K562 (cell line): ENCODE results near the gene ZMYND15. TPM values are rescaled to one million over a fixed set of nuclear protein-coding genes. Genes with fewer than 3 reads are reported as not detected.

ENCODE experiments used
- ATAC-seq: fragments of 200-7000 bp; cut with Tn5 transposase; 3 replicates; pipeline ENCODE4 v1.9.1; 2020; ENCODE audit warnings: moderate library complexity
- BruUV-seq: library from RNA; stranded (reverse); fragments of 400-500 nt; replicated peaks from 2 replicates; lab custom pipeline; 2021; lab: Mats Ljungman, UMichigan
- CTCF ChIA-PET: fragments of 300-600 bp; formaldehyde crosslinking; extraction: SDS; loops from one replicate; lab custom pipeline; 2021; ENCODE audit warnings: low intra/inter-chr PET ratio; lab: Yijun Ruan, JAX
- POLR2A ChIA-PET: fragments of 300-600, 350-650 bp; sonication (Branson Sonifier 250); formaldehyde crosslinking; extraction: SDS; loops from one replicate; lab custom pipeline; 2021; ENCODE audit warnings: antibody characterized with exemption, inconsistent platforms; lab: Yijun Ruan, JAX
- DNase-seq, 4 experiments: peaks; one replicate each; pipeline versions ENCODE4 v3.0.0 to v3.0.0-alpha.2; 2011 to 2018; ENCODE audit warnings: low spot score in 3 of 4, mixed read lengths in 3 of 4; ENCODE audit errors: extremely low read depth in 1 of 4
- FAIRE-seq: peaks from 2 replicates; lab custom pipeline; 2011; peaks lifted over from hg19 to GRCh38; lab: Jason Lieb, UNC
- H2AFZ ChIP-seq: 2 replicates; pipeline ENCODE4 v1.6.0; 2011; ENCODE audit warnings: low read depth, low read length, control low read depth, inconsistent platforms
- H3K27ac ChIP-seq: fragments of 200-600 bp; 3 replicates; pipeline ENCODE4 v1.8.0; 2011; ENCODE audit warnings: low read depth, mild to moderate bottlenecking, control low read depth, inconsistent platforms, low read length, moderate library complexity, mixed read lengths; ENCODE audit errors: extremely low read depth
- H3K27me3 ChIP-seq, 2 experiments: fragments of 300-600 bp in 1 of 2; 2 replicates in 1 of 2; 3 replicates in 1 of 2; pipeline versions ENCODE4 v1.6.0 to v1.8.0; 2011; ENCODE audit warnings: inconsistent platforms in 2 of 2, low read length in 2 of 2, mild to moderate bottlenecking in 1 of 2, mixed read lengths in 1 of 2, moderate library complexity in 1 of 2; ENCODE audit not compliant: control insufficient read depth in 2 of 2, insufficient read depth in 2 of 2
- H3K36me3 ChIP-seq: fragments of 300-600 bp; 3 replicates; pipeline ENCODE4 v1.8.0; 2011; ENCODE audit warnings: mild to moderate bottlenecking, low read length, inconsistent platforms; ENCODE audit not compliant: control insufficient read depth, insufficient read depth
- H3K4me1 ChIP-seq, 2 experiments: fragments of 200-600 bp in 1 of 2; replicated peaks in 1 of 2; 2 replicates in 1 of 2; 3 replicates in 1 of 2; pipeline versions ENCODE4 v1.5.1 to v1.8.0; 2011; ENCODE audit warnings: inconsistent platforms in 2 of 2, low read length in 2 of 2, mild to moderate bottlenecking in 1 of 2, mixed read lengths in 1 of 2, moderate library complexity in 1 of 2; ENCODE audit not compliant: control insufficient read depth in 2 of 2, insufficient read depth in 2 of 2
- H3K4me2 ChIP-seq: 2 replicates; pipeline ENCODE4 v1.6.1; 2011; ENCODE audit warnings: low read length, control low read depth, inconsistent platforms, mixed read lengths; ENCODE audit not compliant: insufficient read depth
- H3K4me3 ChIP-seq: fragments of 200-600 bp; sonication (generic), shearing (Covaris generic); 2 replicates; pipeline ENCODE4 v1.5.1; 2016; ENCODE audit warnings: control low read depth, inconsistent platforms
- H3K79me2 ChIP-seq: fragments of 200-600 bp; 3 replicates; pipeline ENCODE4 v1.8.0; 2011; ENCODE audit warnings: low read length, inconsistent platforms; ENCODE audit not compliant: control insufficient read depth, insufficient read depth
- H3K9ac ChIP-seq, 2 experiments: 2 replicates each; pipeline versions ENCODE4 v1.6.0 to v1.6.1; 2011; ENCODE audit warnings: low read depth in 2 of 2, low read length in 2 of 2, control low read depth in 1 of 2, inconsistent platforms in 1 of 2, mild to moderate bottlenecking in 1 of 2, mixed read lengths in 1 of 2; ENCODE audit not compliant: insufficient read depth in 1 of 2
- H3K9me1 ChIP-seq: one replicate; pipeline ENCODE4 v1.6.0; 2011; ENCODE audit warnings: inconsistent platforms, mild to moderate bottlenecking, low read length, moderate library complexity; ENCODE audit not compliant: control insufficient read depth, insufficient read depth
- H3K9me3 ChIP-seq: replicated peaks from 2 replicates; pipeline ENCODE4 v1.5.1; 2011; ENCODE audit warnings: low read depth, low read length, inconsistent platforms; ENCODE audit not compliant: control insufficient read depth, insufficient read depth
- H4K20me1 ChIP-seq: replicated peaks from 2 replicates; pipeline ENCODE4 v1.6.1; 2011; ENCODE audit warnings: low read length, inconsistent platforms, mixed read lengths; ENCODE audit not compliant: control insufficient read depth, insufficient read depth
- ELF4 ChIP-seq: fragments of 450-650 bp; formaldehyde crosslinking; IDR thresholded peaks from 2 replicates; pipeline ENCODE4 v1.4.0; 2022; ENCODE audit warnings: missing genetic modification characterization
- EZH2 ChIP-seq: IDR thresholded peaks from 2 replicates; pipeline ENCODE4 v1.6.1; 2012; ENCODE audit warnings: low read depth, mild to moderate bottlenecking, inconsistent platforms, low read length, borderline replicate concordance
- HCFC1 ChIP-seq: IDR thresholded peaks from 2 replicates; pipeline ENCODE4 v1.6.1; 2012; ENCODE audit warnings: low read depth, low read length, improper control_type of control experiment
- ILF3 ChIP-seq: fragments of 450-650 bp; IDR thresholded peaks from 2 replicates; pipeline ENCODE4 v1.6.1; 2018; ENCODE audit warnings: antibody characterized with exemption, mild to moderate bottlenecking, moderate library complexity, borderline replicate concordance
- KLF10 ChIP-seq: fragments of 250-450 bp; sonication (Bioruptor Pico); IDR thresholded peaks from 2 replicates; pipeline ENCODE4 v1.6.1; 2021; ENCODE audit warnings: matching md5 sums
- NCOR1 ChIP-seq: fragments of 450-650 bp; IDR thresholded peaks from 2 replicates; pipeline ENCODE4 v1.6.1; 2016; ENCODE audit warnings: mild to moderate bottlenecking, moderate library complexity
- PCBP2 ChIP-seq: fragments of 200-400 bp; formaldehyde crosslinking; IDR thresholded peaks from 2 replicates; pipeline ENCODE4 v1.6.1; 2018; ENCODE audit warnings: low read length, low read depth, mild to moderate bottlenecking, moderate library complexity; ENCODE audit not compliant: poor library complexity, severe bottlenecking
- PHB ChIP-seq: fragments of 250-450 bp; sonication (Bioruptor Pico); IDR thresholded peaks from 2 replicates; pipeline ENCODE4 v1.5.0; 2021
- PTRF ChIP-seq: fragments of 450-650 bp; IDR thresholded peaks from 2 replicates; pipeline ENCODE4 v1.6.1; 2016; ENCODE audit warnings: mild to moderate bottlenecking, missing genetic modification characterization, missing compliant biosample characterization
- RAD21 ChIP-seq, 2 experiments: fragments of 250-450 bp in 1 of 2; fragments of 450-650 bp in 1 of 2; sonication (Bioruptor Pico) in 1 of 2; formaldehyde crosslinking in 1 of 2; IDR thresholded peaks in 1 of 2; conservative IDR thresholded peaks in 1 of 2; 2 replicates each; pipeline versions ENCODE4 v1.4.0 to v1.8.0; 2020 to 2022; ENCODE audit warnings: mild to moderate bottlenecking in 2 of 2, moderate library complexity in 1 of 2
- SIX5 ChIP-seq, 2 experiments: IDR thresholded peaks; 2 replicates each; pipeline ENCODE4 v1.6.1; 2011; ENCODE audit warnings: low read length in 2 of 2, borderline replicate concordance in 1 of 2, low read depth in 1 of 2, mild to moderate bottlenecking in 1 of 2, moderate library complexity in 1 of 2; ENCODE audit not compliant: insufficient read depth in 1 of 2
- YBX1 ChIP-seq: fragments of 450-650 bp; IDR thresholded peaks from 2 replicates; pipeline ENCODE4 v1.7.1; 2016; ENCODE audit warnings: mild to moderate bottlenecking
- ZKSCAN8 ChIP-seq: fragments of 200-800 bp; sonication (Bioruptor generic); IDR thresholded peaks from 2 replicates; pipeline ENCODE4 v1.6.1; 2016; ENCODE audit warnings: missing genetic modification characterization, missing compliant biosample characterization
- ZNF165 ChIP-seq: fragments of 250-450 bp; sonication (Bioruptor Pico); IDR thresholded peaks from 2 replicates; pipeline ENCODE4 v1.4.0; 2020; ENCODE audit warnings: borderline replicate concordance
- ZNF324 ChIP-seq: fragments of 250-450 bp; sonication (Bioruptor Pico); IDR thresholded peaks from 2 replicates; pipeline ENCODE4 v1.4.0; 2020; ENCODE audit warnings: mild to moderate bottlenecking
- ZNF354B ChIP-seq: fragments of 250-450 bp; sonication (Bioruptor Pico); IDR thresholded peaks from 2 replicates; pipeline ENCODE4 v1.4.0; 2020
- ZNF717 ChIP-seq: fragments of 250-450 bp; sonication (Bioruptor Pico); IDR thresholded peaks from 2 replicates; pipeline ENCODE4 v1.5.0; 2021
- WGBS: fragments of 100-300 bp; shearing (Covaris generic); methylation state at CpG from one replicate; pipeline ENCODE4 v1.1.6; 2016; ENCODE audit warnings: low coverage, mixed read lengths; ENCODE audit not compliant: insufficient coverage; ENCODE audit errors: missing lambda C conversion rate; 5-methylcytosine and 5-hydroxymethylcytosine counted together
- in situ Hi-C: fragments of 300-500 bp; cut with MboI; formaldehyde crosslinking; loops from 4 replicates; pipeline ENCODE4 v1.15.0; 2018; ENCODE audit warnings: inconsistent platforms, mixed read lengths
- intact Hi-C: fragments of 100-400 bp; cut with micrococcal nuclease; formaldehyde crosslinking; loops from 2 replicates; pipeline ENCODE4 v1.14.2; 2022
- polyA plus RNA-seq, 8 experiments: library from polyadenylated mRNA; depleted of rRNA in 4 of 8; stranded (reverse) in 5 of 8; unstranded in 3 of 8; fragments of >200 nt; fragmentation: Nextera tagmentation in 2 of 8; fragmentation: Illumina TruSeq in 1 of 8; extraction: Ambion mirVana in 2 of 8; extraction: Trizol in 1 of 8; gene quantifications; 2 replicates each; pipeline versions ENCODE4 v1.2.1 to v1.2.3, GENCODE V29; 2011 to 2014; ENCODE audit warnings: inconsistent platforms in 1 of 8, missing spikeins in 1 of 8
- total RNA-seq, 7 experiments: library from RNA; depleted of rRNA in 6 of 7; stranded (reverse); fragments of >200 nt in 6 of 7; fragmentation: Illumina TruSeq in 2 of 7; extraction: Trizol in 2 of 7; gene quantifications; 2 replicates each; pipeline versions ENCODE4 v1.2.1 to v1.2.3, GENCODE V29; 2011 to 2021; ENCODE audit warnings: low replicate concordance in 1 of 7

ZMYND15 gene
- total and polyA plus RNA-seq, 9 of the 15 experiments (the other 6 are each of a cell fraction or from before 2014, with no cell fraction given), result 0.09 TPM; not detected in 8

DNA sequence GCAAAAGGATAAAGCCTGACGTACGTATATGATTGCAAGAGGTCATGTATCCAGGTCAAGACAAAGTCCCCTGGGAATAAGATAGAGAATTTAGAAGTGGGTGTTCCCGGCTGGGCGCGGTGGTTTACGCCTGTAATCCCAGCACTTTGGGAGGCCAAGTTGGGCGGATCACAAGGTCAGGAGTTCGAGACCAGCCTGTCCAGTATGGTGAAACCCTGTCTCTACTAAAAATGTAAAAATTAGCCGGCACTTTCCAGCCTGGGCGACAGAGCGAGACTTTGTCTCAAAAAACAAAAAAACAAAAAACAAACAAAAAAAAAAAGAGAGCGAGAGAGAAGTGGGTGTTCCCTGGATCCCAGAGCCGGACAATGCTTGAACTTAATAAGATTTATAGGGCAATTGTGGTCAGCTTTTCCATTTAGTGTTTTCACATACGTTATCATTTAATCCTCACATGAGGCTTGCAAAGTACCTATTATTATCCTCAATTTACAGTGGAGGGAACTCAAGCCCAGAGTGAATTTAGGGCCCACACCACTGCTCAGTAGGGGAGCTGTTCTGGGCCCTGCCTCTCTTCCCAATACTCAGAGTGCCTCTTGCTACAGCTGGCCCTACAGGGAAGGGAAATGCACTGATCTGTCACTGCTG, 48.6 kb downstream of the ZMYND15 start:
- H3K9ac ChIP-seq, result peak overlapping the region in 1 of 2 experiments; percentile 93; a peak in 1 of 4 replicates
- no peak for DNase-seq
- ChIA-PET CTCF (interaction anchor here (0.6 to 2.9 kb wide), 2 partner anchors 78 to 377 kb away, joined by 6 to 13 read pairs; partner anchors contain the start of gene ARRB2), POLR2A (interaction anchor here (0.7 to 1.0 kb wide), 2 partner anchors 10 to 75 kb away, joined by 3 to 4 read pairs; no protein-coding TSS in a partner anchor)
- no peaks in the 10 kb centered on the region for H3K36me3 ChIP-seq
- peaks cover 6% of the 10 kb centered on the region; the same call in 2 of the 3 replicates for H3K79me2 ChIP-seq
- H3K27me3 ChIP-seq, result peaks cover 3 to 11% of the 10 kb centered on the region in 2 experiments; a peak in 3 of 5 replicates
- intact Hi-C loops (no loop called here), in situ Hi-C loops (no loop called here)
- H3K4me1 ChIP-seq, result peaks cover 0 to 31% of the 10 kb centered on the region in 2 experiments; a peak in 2 of 5 replicates
- H3K4me2 ChIP-seq, result no peak overlapping the region; the same call in 1 of the 2 replicates
- TF ChIP-seq SIX5 (IDR thresholded peaks at IDR 0.05; ENCODE audit: borderline replicate concordance in 1 of 2, insufficient read depth in 1 of 2, low read depth in 1 of 2, low read length in 2 of 2) (no peak), ZNF165 (no peak), ZNF354B (CRISPR knock-in tag) (no peak), RAD21 (CRISPR knock-in tag; conservative IDR thresholded peaks at IDR 0.05 in 1 of 2, IDR thresholded peaks at IDR 0.05 in 1 of 2) (no peak), PTRF (tag) (no peak), ZNF717 (no peak), PHB (no peak), KLF10 (CRISPR knock-in tag) (no peak), PCBP2 (no peak), HCFC1 (no peak), ILF3 (no peak), NCOR1 (no peak), ELF4 (CRISPR knock-in tag) (no peak), EZH2 (no peak), YBX1 (no peak), ZKSCAN8 (CRISPR knock-in tag) (no peak), ZNF324 (CRISPR knock-in tag) (no peak)
- no peaks in the 10 kb centered on the region for H3K9me1 ChIP-seq
- FAIRE-seq, result no peak
- ATAC-seq, result no peak
- H3K27ac ChIP-seq, result no peak overlapping the region
- H3K9me3 ChIP-seq, result no peaks in the 10 kb centered on the region
- H4K20me1 ChIP-seq, result no peaks in the 10 kb centered on the region
- no peak overlapping the region for H2AFZ ChIP-seq
- no peak overlapping the region for H3K4me3 ChIP-seq
- no TSS peak for BruUV-seq
- 76% methylated on average over 10 of the region's 14 CpGs for WGBS
